ENCODE measurements around the gene CD8A. TPM values are rescaled to one million over a fixed set of nuclear protein-coding genes. Genes with fewer than 3 reads are reported as not detected.
"Not testable (repeated sequence)": the region's sequence is repeated elsewhere in the genome, so short reads cannot be mapped to it uniquely, and the experiment has no call there.

CD8A gene
- polyA plus RNA-seq (2012; ENCODE audit: low read depth, missing spikeins) = 0.05 TPM

GRCh38 chr2:86790676-86791572 lies at the start of gene CD8A:
CD8A (minus strand) TSS chr2:86790913; CDS start chr2:86790825, 88 bp downstream.
- DNase-seq (ENCODE audit: insufficient read length, low spot score) (peak; percentile 25), FAIRE-seq (peak; percentile 75)
- TF ChIP-seq POLR2A (IDR thresholded peaks at IDR 0.05; ENCODE audit: low read depth, low read length) (no peak), POLR2AphosphoS5 (IDR thresholded peaks at IDR 0.05; ENCODE audit: low read depth, low read length) (no peak), PAX5 (IDR thresholded peaks at IDR 0.05; ENCODE audit: insufficient read depth, low read length, severe bottlenecking) (no peak), SPI1 (IDR thresholded peaks at IDR 0.05; ENCODE audit: low read depth, low read length) (no peak), TAF1 (IDR thresholded peaks at IDR 0.05; ENCODE audit: low read depth, low read length) (no peak), POU2F2 (IDR thresholded peaks at IDR 0.05; ENCODE audit: low read depth, low read length) (no peak)

GRCh38 chr2:86839871-86840548 lies 49.3 kb upstream of the CD8A start:
- DNase-seq (ENCODE audit: insufficient read length, low spot score); FAIRE-seq: not testable (repeated sequence)

- FAIRE-seq; DNase-seq (ENCODE audit: insufficient read length, low spot score): not testable (repeated sequence)
Measured at GRCh38 chr2:86839455-86839854, 48.7 kb upstream of the CD8A start.

- DNase-seq (ENCODE audit: insufficient read length, low spot score); FAIRE-seq: not testable (repeated sequence)
Measured at GRCh38 chr2:86837714-86838113, 47.0 kb upstream of the CD8A start.

- DNase-seq (ENCODE audit: insufficient read length, low spot score); FAIRE-seq: not testable (repeated sequence)
Measured at GRCh38 chr2:86836915-86837695, 46.4 kb upstream of the CD8A start.

GRCh38 chr2:86835548-86835889 lies 44.8 kb upstream of the CD8A start:
- FAIRE-seq; DNase-seq (ENCODE audit: insufficient read length, low spot score): not testable (repeated sequence)

- DNase-seq (ENCODE audit: insufficient read length, low spot score) = no peak
- FAIRE-seq = no peak
- TF ChIP-seq POLR2AphosphoS5 (IDR thresholded peaks at IDR 0.05; ENCODE audit: low read depth, low read length) (no peak), SPI1 (IDR thresholded peaks at IDR 0.05; ENCODE audit: low read depth, low read length) (no peak), TAF1 (IDR thresholded peaks at IDR 0.05; ENCODE audit: low read depth, low read length) (no peak), POU2F2 (IDR thresholded peaks at IDR 0.05; ENCODE audit: low read depth, low read length) (no peak), POLR2A (IDR thresholded peaks at IDR 0.05; ENCODE audit: low read depth, low read length) (no peak), PAX5 (IDR thresholded peaks at IDR 0.05; ENCODE audit: insufficient read depth, low read length, severe bottlenecking) (no peak)
Measured at GRCh38 chr2:86833315-86833714, 42.6 kb upstream of the CD8A start.

GRCh38 chr2:86832334-86833096 lies 41.8 kb upstream of the CD8A start:
- TF ChIP-seq PAX5 (IDR thresholded peaks at IDR 0.05; ENCODE audit: insufficient read depth, low read length, severe bottlenecking) (no peak), POU2F2 (IDR thresholded peaks at IDR 0.05; ENCODE audit: low read depth, low read length) (no peak), POLR2AphosphoS5 (IDR thresholded peaks at IDR 0.05; ENCODE audit: low read depth, low read length) (no peak), POLR2A (IDR thresholded peaks at IDR 0.05; ENCODE audit: low read depth, low read length) (no peak), SPI1 (IDR thresholded peaks at IDR 0.05; ENCODE audit: low read depth, low read length) (no peak)
- DNase-seq (ENCODE audit: insufficient read length, low spot score) (no peak), FAIRE-seq (no peak)

- no peak for FAIRE-seq
- no peak for DNase-seq (ENCODE audit: insufficient read length, low spot score)
- TF ChIP-seq POLR2A (IDR thresholded peaks at IDR 0.05; ENCODE audit: low read depth, low read length) = no peak
- no peak for TF ChIP-seq PAX5 (IDR thresholded peaks at IDR 0.05; ENCODE audit: insufficient read depth, low read length, severe bottlenecking)
- TF ChIP-seq SPI1 (IDR thresholded peaks at IDR 0.05; ENCODE audit: low read depth, low read length) = no peak
Measured at GRCh38 chr2:86831537-86831936, 40.8 kb upstream of the CD8A start.

GRCh38 chr2:86826951-86827350 lies 36.2 kb upstream of the CD8A start:
- no peak for DNase-seq (ENCODE audit: insufficient read length, low spot score)
- FAIRE-seq = no peak
- TF ChIP-seq SPI1 (IDR thresholded peaks at IDR 0.05; ENCODE audit: low read depth, low read length) (no peak), PAX5 (IDR thresholded peaks at IDR 0.05; ENCODE audit: insufficient read depth, low read length, severe bottlenecking) (no peak), POLR2A (IDR thresholded peaks at IDR 0.05; ENCODE audit: low read depth, low read length) (no peak), TAF1 (IDR thresholded peaks at IDR 0.05; ENCODE audit: low read depth, low read length) (no peak), POU2F2 (IDR thresholded peaks at IDR 0.05; ENCODE audit: low read depth, low read length) (no peak), POLR2AphosphoS5 (IDR thresholded peaks at IDR 0.05; ENCODE audit: low read depth, low read length) (no peak)

Data from GM12891 (cell line).